ENCODE measurements around the gene NUP43. TPM values are rescaled to one million over a fixed set of nuclear protein-coding genes. Genes with fewer than 3 reads are reported as not detected.

Gene NUP43
- total RNA-seq, 6 donors from 2014 or later: 11.1 to 29.3 (median 19.1) TPM

GRCh38 chr6:149729824-149730223 is 16.5 kb downstream of the NUP43 start:
- no peaks in the 10 kb centered on the region for H3K9me3 ChIP-seq
- no peak overlapping the region for H3K27ac ChIP-seq
- H3K4me1 ChIP-seq: peaks cover 0 to 8% (median 0%) of the 10 kb centered on the region in 4 donors
- no peaks in the 10 kb centered on the region for H3K27me3 ChIP-seq
- TF ChIP-seq POLR2AphosphoS5 (IDR thresholded peaks at IDR 0.05) (no peak), POLR2A (IDR thresholded peaks at IDR 0.05) (no peak), CTCF (IDR thresholded peaks at IDR 0.05) (no peak), EP300 (IDR thresholded peaks at IDR 0.05) (no peak)
- DNase-seq (no peak), ATAC-seq (ENCODE audit: low FRiP score in 2 of 2) (no peak)
- 78 to 86% methylated on average over 8 of the region's 8 CpGs for WGBS, 2 donors
- peaks cover 21 to 77% (median 44%) of the 10 kb centered on the region in 4 donors for H3K36me3 ChIP-seq
- H3K4me3 ChIP-seq: no peak overlapping the region

GRCh38 chr6:149728499-149729234 is 17.7 kb downstream of the NUP43 start:
- WGBS, 2 donors: 75 to 82% methylated on average over 5 of the region's 5 CpGs
- Histone ChIP-seq H3K4me3 (no peak overlapping the region), H3K36me3 (peaks cover 21 to 70% (median 35%) of the 10 kb centered on the region in 4 donors), H3K4me1 (peaks cover 0 to 8% (median 2%) of the 10 kb centered on the region in 4 donors), H3K9me3 (no peaks in the 10 kb centered on the region), H3K27me3 (no peaks in the 10 kb centered on the region), H3K27ac (peak overlapping the region; percentile 15 to 60 (median 52))
- no peak for ATAC-seq (ENCODE audit: low FRiP score in 2 of 2)
- DNase-seq: no peak
- no peak for TF ChIP-seq POLR2AphosphoS5 (IDR thresholded peaks at IDR 0.05)
- TF ChIP-seq CTCF (IDR thresholded peaks at IDR 0.05): no peak
- no peak for TF ChIP-seq EP300 (IDR thresholded peaks at IDR 0.05)
- TF ChIP-seq POLR2A (IDR thresholded peaks at IDR 0.05): no peak

- no peak for TF ChIP-seq POLR2AphosphoS5 (IDR thresholded peaks at IDR 0.05)
- TF ChIP-seq EP300 (IDR thresholded peaks at IDR 0.05): no peak
- no peak for TF ChIP-seq CTCF (IDR thresholded peaks at IDR 0.05)
- TF ChIP-seq POLR2A (IDR thresholded peaks at IDR 0.05): no peak
- Histone ChIP-seq H3K27ac (peak overlapping the region; percentile 15 to 60 (median 52)), H3K27me3 (no peaks in the 10 kb centered on the region), H3K9me3 (no peaks in the 10 kb centered on the region), H3K4me1 (peaks cover 0 to 8% (median 4%) of the 10 kb centered on the region in 4 donors), H3K4me3 (no peak overlapping the region), H3K36me3 (peaks cover 21 to 70% (median 33%) of the 10 kb centered on the region in 4 donors)
- no peak for DNase-seq
- WGBS, 2 donors: 76 to 80% methylated on average over 4 of the region's 4 CpGs
- peak in 1 of 2 donors; percentile 58 for ATAC-seq (ENCODE audit: low FRiP score in 2 of 2)
These were observed 18.4 kb downstream of the NUP43 start for GRCh38 chr6:149727793-149728498.

- WGBS, 2 donors: 82 to 92% methylated on average over 3 of the region's 3 CpGs
- H3K4me1 ChIP-seq: peaks cover 0 to 8% (median 4%) of the 10 kb centered on the region in 4 donors
- no peak for TF ChIP-seq EP300 (IDR thresholded peaks at IDR 0.05)
- no peak for TF ChIP-seq POLR2A (IDR thresholded peaks at IDR 0.05)
- TF ChIP-seq POLR2AphosphoS5 (IDR thresholded peaks at IDR 0.05): no peak
- no peak for TF ChIP-seq CTCF (IDR thresholded peaks at IDR 0.05)
- no peaks in the 10 kb centered on the region for H3K27me3 ChIP-seq
- DNase-seq (no peak), ATAC-seq (ENCODE audit: low FRiP score in 2 of 2) (no peak)
- H3K4me3 ChIP-seq: no peak overlapping the region
- peaks cover 13 to 49% (median 21%) of the 10 kb centered on the region in 4 donors for H3K36me3 ChIP-seq
- no peaks in the 10 kb centered on the region for H3K9me3 ChIP-seq
- H3K27ac ChIP-seq: no peak overlapping the region
These were observed 20.5 kb downstream of the NUP43 start for GRCh38 chr6:149725785-149726184.
